ENCODE data around the gene KCNG2. TPM values are rescaled to one million over a fixed set of nuclear protein-coding genes. Genes with fewer than 3 reads are reported as not detected.

Gene KCNG2
- total and polyA plus RNA-seq, 2 experiments from 2014 or later, result 0.13 to 0.52 TPM

DNA sequence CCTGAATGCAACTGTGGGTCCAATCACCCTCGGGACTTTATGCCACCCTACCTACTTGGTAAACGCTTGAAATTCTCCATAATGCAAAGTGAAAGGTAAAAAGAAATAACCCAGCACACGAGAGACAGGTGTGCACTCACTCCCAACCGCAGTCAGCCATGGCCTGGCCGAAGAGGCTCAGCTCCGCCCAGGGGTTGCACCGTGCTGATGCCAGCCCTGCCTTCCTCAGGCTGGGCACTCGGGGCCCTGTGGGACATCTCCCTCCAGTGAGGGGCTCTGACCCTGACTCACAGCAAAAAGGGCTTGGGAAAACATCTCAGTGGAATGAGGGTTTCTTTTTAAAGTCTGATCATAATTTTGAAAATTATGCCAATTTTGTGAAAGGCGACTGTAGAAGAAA, 140.5 kb downstream of the KCNG2 start:
- no peak overlapping the region for H3K4me3 Mint-ChIP-seq
- no peak overlapping the region for H3K27ac ChIP-seq (ENCODE audit: low read depth)
- no peak overlapping the region for H3K4me2 ChIP-seq
- no peak overlapping the region for H2AFZ ChIP-seq
- peaks cover 2% of the 10 kb centered on the region for H3K36me3 Mint-ChIP-seq (ENCODE audit: low read depth)
- no peaks in the 10 kb centered on the region for H3K27me3 Mint-ChIP-seq (ENCODE audit: insufficient read depth, low read depth, poor library complexity)
- 0 out of 2 replicates have a peak, but pooled peaks cover 3% of the 10 kb centered on the region for H3K4me1 ChIP-seq (ENCODE audit: insufficient read depth)
- H3K4me1 Mint-ChIP-seq, result no peaks in the 10 kb centered on the region; the same call in 2 of the 3 replicates
- no peak overlapping the region for H3K4me3 ChIP-seq
- TF ChIP-seq, protein P1, sequence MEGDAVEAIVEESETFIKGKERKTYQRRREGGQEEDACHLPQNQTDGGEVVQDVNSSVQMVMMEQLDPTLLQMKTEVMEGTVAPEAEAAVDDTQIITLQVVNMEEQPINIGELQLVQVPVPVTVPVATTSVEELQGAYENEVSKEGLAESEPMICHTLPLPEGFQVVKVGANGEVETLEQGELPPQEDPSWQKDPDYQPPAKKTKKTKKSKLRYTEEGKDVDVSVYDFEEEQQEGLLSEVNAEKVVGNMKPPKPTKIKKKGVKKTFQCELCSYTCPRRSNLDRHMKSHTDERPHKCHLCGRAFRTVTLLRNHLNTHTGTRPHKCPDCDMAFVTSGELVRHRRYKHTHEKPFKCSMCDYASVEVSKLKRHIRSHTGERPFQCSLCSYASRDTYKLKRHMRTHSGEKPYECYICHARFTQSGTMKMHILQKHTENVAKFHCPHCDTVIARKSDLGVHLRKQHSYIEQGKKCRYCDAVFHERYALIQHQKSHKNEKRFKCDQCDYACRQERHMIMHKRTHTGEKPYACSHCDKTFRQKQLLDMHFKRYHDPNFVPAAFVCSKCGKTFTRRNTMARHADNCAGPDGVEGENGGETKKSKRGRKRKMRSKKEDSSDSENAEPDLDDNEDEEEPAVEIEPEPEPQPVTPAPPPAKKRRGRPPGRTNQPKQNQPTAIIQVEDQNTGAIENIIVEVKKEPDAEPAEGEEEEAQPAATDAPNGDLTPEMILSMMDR (conservative IDR thresholded peaks at IDR 0.05; ENCODE audit: low read depth in 2 of 2), result no peak
- no peak for TF ChIP-seq EZH2phosphoT487 (IDR thresholded peaks at IDR 0.05; ENCODE audit: unreplicated experiment)
- TF ChIP-seq, protein P2, sequence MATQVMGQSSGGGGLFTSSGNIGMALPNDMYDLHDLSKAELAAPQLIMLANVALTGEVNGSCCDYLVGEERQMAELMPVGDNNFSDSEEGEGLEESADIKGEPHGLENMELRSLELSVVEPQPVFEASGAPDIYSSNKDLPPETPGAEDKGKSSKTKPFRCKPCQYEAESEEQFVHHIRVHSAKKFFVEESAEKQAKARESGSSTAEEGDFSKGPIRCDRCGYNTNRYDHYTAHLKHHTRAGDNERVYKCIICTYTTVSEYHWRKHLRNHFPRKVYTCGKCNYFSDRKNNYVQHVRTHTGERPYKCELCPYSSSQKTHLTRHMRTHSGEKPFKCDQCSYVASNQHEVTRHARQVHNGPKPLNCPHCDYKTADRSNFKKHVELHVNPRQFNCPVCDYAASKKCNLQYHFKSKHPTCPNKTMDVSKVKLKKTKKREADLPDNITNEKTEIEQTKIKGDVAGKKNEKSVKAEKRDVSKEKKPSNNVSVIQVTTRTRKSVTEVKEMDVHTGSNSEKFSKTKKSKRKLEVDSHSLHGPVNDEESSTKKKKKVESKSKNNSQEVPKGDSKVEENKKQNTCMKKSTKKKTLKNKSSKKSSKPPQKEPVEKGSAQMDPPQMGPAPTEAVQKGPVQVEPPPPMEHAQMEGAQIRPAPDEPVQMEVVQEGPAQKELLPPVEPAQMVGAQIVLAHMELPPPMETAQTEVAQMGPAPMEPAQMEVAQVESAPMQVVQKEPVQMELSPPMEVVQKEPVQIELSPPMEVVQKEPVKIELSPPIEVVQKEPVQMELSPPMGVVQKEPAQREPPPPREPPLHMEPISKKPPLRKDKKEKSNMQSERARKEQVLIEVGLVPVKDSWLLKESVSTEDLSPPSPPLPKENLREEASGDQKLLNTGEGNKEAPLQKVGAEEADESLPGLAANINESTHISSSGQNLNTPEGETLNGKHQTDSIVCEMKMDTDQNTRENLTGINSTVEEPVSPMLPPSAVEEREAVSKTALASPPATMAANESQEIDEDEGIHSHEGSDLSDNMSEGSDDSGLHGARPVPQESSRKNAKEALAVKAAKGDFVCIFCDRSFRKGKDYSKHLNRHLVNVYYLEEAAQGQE (IDR thresholded peaks at IDR 0.05; ENCODE audit: unreplicated experiment), result no peak
- no peak for TF ChIP-seq NANOG (IDR thresholded peaks at IDR 0.05; ENCODE audit: borderline replicate concordance)
- no peak for TF ChIP-seq ZNF331 (CRISPR knock-in tag; IDR thresholded peaks at IDR 0.05; ENCODE audit: low read depth)
- TF ChIP-seq, protein P3, sequence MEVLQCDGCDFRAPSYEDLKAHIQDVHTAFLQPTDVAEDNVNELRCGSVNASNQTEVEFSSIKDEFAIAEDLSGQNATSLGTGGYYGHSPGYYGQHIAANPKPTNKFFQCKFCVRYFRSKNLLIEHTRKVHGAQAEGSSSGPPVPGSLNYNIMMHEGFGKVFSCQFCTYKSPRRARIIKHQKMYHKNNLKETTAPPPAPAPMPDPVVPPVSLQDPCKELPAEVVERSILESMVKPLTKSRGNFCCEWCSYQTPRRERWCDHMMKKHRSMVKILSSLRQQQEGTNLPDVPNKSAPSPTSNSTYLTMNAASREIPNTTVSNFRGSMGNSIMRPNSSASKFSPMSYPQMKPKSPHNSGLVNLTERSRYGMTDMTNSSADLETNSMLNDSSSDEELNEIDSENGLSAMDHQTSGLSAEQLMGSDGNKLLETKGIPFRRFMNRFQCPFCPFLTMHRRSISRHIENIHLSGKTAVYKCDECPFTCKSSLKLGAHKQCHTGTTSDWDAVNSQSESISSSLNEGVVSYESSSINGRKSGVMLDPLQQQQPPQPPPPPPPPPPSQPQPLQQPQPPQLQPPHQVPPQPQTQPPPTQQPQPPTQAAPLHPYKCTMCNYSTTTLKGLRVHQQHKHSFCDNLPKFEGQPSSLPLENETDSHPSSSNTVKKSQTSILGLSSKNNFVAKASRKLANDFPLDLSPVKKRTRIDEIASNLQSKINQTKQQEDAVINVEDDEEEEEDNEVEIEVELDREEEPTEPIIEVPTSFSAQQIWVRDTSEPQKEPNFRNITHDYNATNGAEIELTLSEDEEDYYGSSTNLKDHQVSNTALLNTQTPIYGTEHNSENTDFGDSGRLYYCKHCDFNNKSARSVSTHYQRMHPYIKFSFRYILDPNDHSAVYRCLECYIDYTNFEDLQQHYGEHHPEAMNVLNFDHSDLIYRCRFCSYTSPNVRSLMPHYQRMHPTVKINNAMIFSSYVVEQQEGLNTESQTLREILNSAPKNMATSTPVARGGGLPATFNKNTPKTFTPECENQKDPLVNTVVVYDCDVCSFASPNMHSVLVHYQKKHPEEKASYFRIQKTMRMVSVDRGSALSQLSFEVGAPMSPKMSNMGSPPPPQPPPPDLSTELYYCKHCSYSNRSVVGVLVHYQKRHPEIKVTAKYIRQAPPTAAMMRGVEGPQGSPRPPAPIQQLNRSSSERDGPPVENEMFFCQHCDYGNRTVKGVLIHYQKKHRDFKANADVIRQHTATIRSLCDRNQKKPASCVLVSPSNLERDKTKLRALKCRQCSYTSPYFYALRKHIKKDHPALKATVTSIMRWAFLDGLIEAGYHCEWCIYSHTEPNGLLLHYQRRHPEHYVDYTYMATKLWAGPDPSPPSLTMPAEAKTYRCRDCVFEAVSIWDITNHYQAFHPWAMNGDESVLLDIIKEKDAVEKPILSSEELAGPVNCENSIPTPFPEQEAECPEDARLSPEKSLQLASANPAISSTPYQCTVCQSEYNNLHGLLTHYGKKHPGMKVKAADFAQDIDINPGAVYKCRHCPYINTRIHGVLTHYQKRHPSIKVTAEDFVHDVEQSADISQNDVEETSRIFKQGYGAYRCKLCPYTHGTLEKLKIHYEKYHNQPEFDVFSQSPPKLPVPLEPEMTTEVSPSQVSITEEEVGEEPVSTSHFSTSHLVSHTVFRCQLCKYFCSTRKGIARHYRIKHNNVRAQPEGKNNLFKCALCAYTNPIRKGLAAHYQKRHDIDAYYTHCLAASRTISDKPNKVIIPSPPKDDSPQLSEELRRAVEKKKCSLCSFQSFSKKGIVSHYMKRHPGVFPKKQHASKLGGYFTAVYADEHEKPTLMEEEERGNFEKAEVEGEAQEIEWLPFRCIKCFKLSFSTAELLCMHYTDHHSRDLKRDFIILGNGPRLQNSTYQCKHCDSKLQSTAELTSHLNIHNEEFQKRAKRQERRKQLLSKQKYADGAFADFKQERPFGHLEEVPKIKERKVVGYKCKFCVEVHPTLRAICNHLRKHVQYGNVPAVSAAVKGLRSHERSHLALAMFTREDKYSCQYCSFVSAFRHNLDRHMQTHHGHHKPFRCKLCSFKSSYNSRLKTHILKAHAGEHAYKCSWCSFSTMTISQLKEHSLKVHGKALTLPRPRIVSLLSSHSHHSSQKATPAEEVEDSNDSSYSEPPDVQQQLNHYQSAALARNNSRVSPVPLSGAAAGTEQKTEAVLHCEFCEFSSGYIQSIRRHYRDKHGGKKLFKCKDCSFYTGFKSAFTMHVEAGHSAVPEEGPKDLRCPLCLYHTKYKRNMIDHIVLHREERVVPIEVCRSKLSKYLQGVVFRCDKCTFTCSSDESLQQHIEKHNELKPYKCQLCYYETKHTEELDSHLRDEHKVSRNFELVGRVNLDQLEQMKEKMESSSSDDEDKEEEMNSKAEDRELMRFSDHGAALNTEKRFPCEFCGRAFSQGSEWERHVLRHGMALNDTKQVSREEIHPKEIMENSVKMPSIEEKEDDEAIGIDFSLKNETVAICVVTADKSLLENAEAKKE (CRISPR knock-in tag; IDR thresholded peaks at IDR 0.05), result no peak
- TF ChIP-seq ZNF114 (CRISPR knock-in tag; IDR thresholded peaks at IDR 0.05), result no peak
- TF ChIP-seq STAT1 (IDR thresholded peaks at IDR 0.05; ENCODE audit: unreplicated experiment), result no peak
- no peak for TF ChIP-seq JUNB (IDR thresholded peaks at IDR 0.05; ENCODE audit: unreplicated experiment)
- TF ChIP-seq, protein P4, sequence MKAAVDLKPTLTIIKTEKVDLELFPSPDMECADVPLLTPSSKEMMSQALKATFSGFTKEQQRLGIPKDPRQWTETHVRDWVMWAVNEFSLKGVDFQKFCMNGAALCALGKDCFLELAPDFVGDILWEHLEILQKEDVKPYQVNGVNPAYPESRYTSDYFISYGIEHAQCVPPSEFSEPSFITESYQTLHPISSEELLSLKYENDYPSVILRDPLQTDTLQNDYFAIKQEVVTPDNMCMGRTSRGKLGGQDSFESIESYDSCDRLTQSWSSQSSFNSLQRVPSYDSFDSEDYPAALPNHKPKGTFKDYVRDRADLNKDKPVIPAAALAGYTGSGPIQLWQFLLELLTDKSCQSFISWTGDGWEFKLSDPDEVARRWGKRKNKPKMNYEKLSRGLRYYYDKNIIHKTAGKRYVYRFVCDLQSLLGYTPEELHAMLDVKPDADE (IDR thresholded peaks at IDR 0.05), result no peak
- TF ChIP-seq POLR2AphosphoS5 (IDR thresholded peaks at IDR 0.05; ENCODE audit: low read depth), result no peak
- TF ChIP-seq EZH2 (IDR thresholded peaks at IDR 0.05; ENCODE audit: low read depth, unreplicated experiment), result no peak
- TF ChIP-seq CREB1 (CRISPR knock-in tag; IDR thresholded peaks at IDR 0.05; ENCODE audit: low read depth), result no peak
- no peak overlapping the region for H3K27ac Mint-ChIP-seq
- H3K27me3 ChIP-seq (ENCODE audit: insufficient read depth), result no peaks in the 10 kb centered on the region
- DNase-seq (ENCODE audit: low spot score) (no peak), ATAC-seq (no peak)
- 0 out of 3 replicates have a peak, but pooled peaks cover 2% of the 10 kb centered on the region for H3K9me3 Mint-ChIP-seq
- H3K36me3 ChIP-seq (ENCODE audit: insufficient read depth), result no peaks in the 10 kb centered on the region
- H3K79me2 ChIP-seq (replicated peaks; ENCODE audit: insufficient read depth), result peaks cover 5% of the 10 kb centered on the region; the same call in 1 of the 2 replicates
- peaks cover 8% of the 10 kb centered on the region for H4K20me1 ChIP-seq (replicated peaks; ENCODE audit: insufficient read depth)
- no peaks in the 10 kb centered on the region for H3K9me2 ChIP-seq (ENCODE audit: insufficient read depth)
- H3F3A ChIP-seq (replicated peaks; ENCODE audit: low read depth), result no peaks in the 10 kb centered on the region

Measured in GM23338 (cell line).